OCI-LY1 (cell line): ENCODE data around the gene GOLGA2.

Experiments
- H2AFZ ChIP-seq: fragments of 200-600 bp; sonication (generic), shearing (Covaris generic); 2 replicates; pipeline ENCODE4 v1.6.0; 2014; ENCODE audit warnings: antibody characterized with exemption, mild to moderate bottlenecking, low read length
- H3F3A ChIP-seq: fragments of 200-600 bp; sonication (generic), shearing (Covaris generic); 2 replicates; pipeline ENCODE4 v1.6.0; 2014; ENCODE audit warnings: mild to moderate bottlenecking, antibody characterized with exemption, low read length, moderate library complexity; ENCODE audit not compliant: insufficient read depth
- H3K27ac ChIP-seq: fragments of 200-600 bp; sonication (generic); 2 replicates; pipeline ENCODE4 v1.5.1; 2014; ENCODE audit warnings: low read length, mixed run types, mild to moderate bottlenecking, low read depth; ENCODE audit not compliant: poor library complexity, severe bottlenecking
- H3K27me3 ChIP-seq: fragments of 200-600 bp; sonication (generic); 2 replicates; pipeline ENCODE4 v1.6.0; 2014; ENCODE audit warnings: antibody characterized with exemption, mild to moderate bottlenecking, low read length, moderate library complexity; ENCODE audit not compliant: insufficient read depth
- H3K36me3 ChIP-seq: fragments of 200-600 bp; sonication (generic); 2 replicates; pipeline ENCODE4 v1.6.1; 2014; ENCODE audit warnings: mild to moderate bottlenecking, antibody characterized with exemption, low read length, moderate library complexity, mixed read lengths; ENCODE audit not compliant: insufficient read depth
- H3K4me1 ChIP-seq: fragments of 200-600 bp; sonication (generic); 2 replicates; pipeline ENCODE4 v1.5.1; 2014; ENCODE audit warnings: mild to moderate bottlenecking, low read length, moderate library complexity; ENCODE audit not compliant: insufficient read depth, severe bottlenecking
- H3K4me2 ChIP-seq: fragments of 200-600 bp; sonication (generic), shearing (Covaris generic); 2 replicates; pipeline ENCODE4 v1.6.1; 2014; ENCODE audit warnings: low read length
- H3K4me3 ChIP-seq: fragments of 200-600 bp; sonication (generic); 2 replicates; pipeline ENCODE4 v1.5.1; 2014; ENCODE audit warnings: low read length, low read depth, mild to moderate bottlenecking, mixed read lengths; ENCODE audit not compliant: poor library complexity, severe bottlenecking
- H3K79me2 ChIP-seq: fragments of 200-600 bp; shearing (Covaris generic); 2 replicates; pipeline ENCODE4 v1.6.1; 2016; ENCODE audit warnings: mixed run types, low read length, mixed read lengths; ENCODE audit not compliant: insufficient read depth
- H3K9ac ChIP-seq: fragments of 200-600 bp; sonication (generic), shearing (Covaris generic); 2 replicates; pipeline ENCODE4 v1.6.1; 2014; ENCODE audit warnings: mild to moderate bottlenecking, low read length, mixed read lengths
- H3K9me2 ChIP-seq: fragments of 200-600 bp; sonication (generic), shearing (Covaris generic); 2 replicates; pipeline ENCODE4 v1.6.1; 2014; ENCODE audit warnings: low read depth, mild to moderate bottlenecking, low read length, mixed read lengths
- H3K9me3 ChIP-seq: fragments of 200-600 bp; shearing (Covaris generic); 2 replicates; pipeline ENCODE4 v1.6.1; 2014; ENCODE audit warnings: low read length, mixed read lengths
- H4K20me1 ChIP-seq: fragments of 200-600 bp; sonication (generic), shearing (Covaris generic); 2 replicates; pipeline ENCODE4 v1.6.0; 2016; ENCODE audit warnings: mild to moderate bottlenecking, low read length; ENCODE audit not compliant: insufficient read depth
- EZH2 ChIP-seq: fragments of 200-600 bp; sonication (generic), shearing (Covaris generic); IDR thresholded peaks from 2 replicates; pipeline ENCODE4 v1.8.0; 2017; ENCODE audit warnings: borderline replicate concordance, mixed run types, mild to moderate bottlenecking, antibody characterized with exemption, low read length, moderate library complexity, mixed read lengths
- TF ChIP-seq, protein P1 (sequence below): fragments of 200-600 bp; sonication (generic), shearing (Covaris generic); IDR thresholded peaks from 2 replicates; pipeline ENCODE4 v1.5.1; 2017; ENCODE audit warnings: mild to moderate bottlenecking, antibody characterized with exemption, low read length, moderate library complexity, mixed read lengths

The GOLGA2 gene

DNA sequence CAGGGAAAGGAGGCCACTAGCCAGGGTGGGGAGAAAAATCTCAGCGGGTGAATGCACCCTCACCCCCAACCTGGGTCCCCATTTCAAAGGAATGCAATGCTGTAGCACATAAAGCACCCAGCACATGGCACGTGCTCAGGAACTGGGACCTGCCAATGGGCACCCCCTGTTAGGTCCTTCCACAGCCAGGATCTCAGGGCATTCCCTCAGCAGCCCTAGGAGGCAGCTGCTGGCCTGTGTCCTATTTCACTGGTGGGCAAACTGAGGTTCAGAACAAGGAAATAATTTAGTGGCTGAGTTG is 63.9 kb downstream of the GOLGA2 start:
- no peak overlapping the region for H3K9ac ChIP-seq
- H3K4me2 ChIP-seq: no peak overlapping the region
- H4K20me1 ChIP-seq: no peaks in the 10 kb centered on the region
- peaks cover 24% of the 10 kb centered on the region for H3K27me3 ChIP-seq
- H3F3A ChIP-seq: no peaks in the 10 kb centered on the region
- H3K4me1 ChIP-seq: no peaks in the 10 kb centered on the region
- H3K79me2 ChIP-seq: no peaks in the 10 kb centered on the region
- no peak overlapping the region for H3K4me3 ChIP-seq
- no peaks in the 10 kb centered on the region for H3K36me3 ChIP-seq
- no peak for TF ChIP-seq EZH2
- TF ChIP-seq, protein P1, sequence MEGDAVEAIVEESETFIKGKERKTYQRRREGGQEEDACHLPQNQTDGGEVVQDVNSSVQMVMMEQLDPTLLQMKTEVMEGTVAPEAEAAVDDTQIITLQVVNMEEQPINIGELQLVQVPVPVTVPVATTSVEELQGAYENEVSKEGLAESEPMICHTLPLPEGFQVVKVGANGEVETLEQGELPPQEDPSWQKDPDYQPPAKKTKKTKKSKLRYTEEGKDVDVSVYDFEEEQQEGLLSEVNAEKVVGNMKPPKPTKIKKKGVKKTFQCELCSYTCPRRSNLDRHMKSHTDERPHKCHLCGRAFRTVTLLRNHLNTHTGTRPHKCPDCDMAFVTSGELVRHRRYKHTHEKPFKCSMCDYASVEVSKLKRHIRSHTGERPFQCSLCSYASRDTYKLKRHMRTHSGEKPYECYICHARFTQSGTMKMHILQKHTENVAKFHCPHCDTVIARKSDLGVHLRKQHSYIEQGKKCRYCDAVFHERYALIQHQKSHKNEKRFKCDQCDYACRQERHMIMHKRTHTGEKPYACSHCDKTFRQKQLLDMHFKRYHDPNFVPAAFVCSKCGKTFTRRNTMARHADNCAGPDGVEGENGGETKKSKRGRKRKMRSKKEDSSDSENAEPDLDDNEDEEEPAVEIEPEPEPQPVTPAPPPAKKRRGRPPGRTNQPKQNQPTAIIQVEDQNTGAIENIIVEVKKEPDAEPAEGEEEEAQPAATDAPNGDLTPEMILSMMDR: no peak
- no peaks in the 10 kb centered on the region for H3K9me3 ChIP-seq
- H2AFZ ChIP-seq: no peak overlapping the region
- no peaks in the 10 kb centered on the region for H3K9me2 ChIP-seq
- H3K27ac ChIP-seq: no peak overlapping the region

DNA sequence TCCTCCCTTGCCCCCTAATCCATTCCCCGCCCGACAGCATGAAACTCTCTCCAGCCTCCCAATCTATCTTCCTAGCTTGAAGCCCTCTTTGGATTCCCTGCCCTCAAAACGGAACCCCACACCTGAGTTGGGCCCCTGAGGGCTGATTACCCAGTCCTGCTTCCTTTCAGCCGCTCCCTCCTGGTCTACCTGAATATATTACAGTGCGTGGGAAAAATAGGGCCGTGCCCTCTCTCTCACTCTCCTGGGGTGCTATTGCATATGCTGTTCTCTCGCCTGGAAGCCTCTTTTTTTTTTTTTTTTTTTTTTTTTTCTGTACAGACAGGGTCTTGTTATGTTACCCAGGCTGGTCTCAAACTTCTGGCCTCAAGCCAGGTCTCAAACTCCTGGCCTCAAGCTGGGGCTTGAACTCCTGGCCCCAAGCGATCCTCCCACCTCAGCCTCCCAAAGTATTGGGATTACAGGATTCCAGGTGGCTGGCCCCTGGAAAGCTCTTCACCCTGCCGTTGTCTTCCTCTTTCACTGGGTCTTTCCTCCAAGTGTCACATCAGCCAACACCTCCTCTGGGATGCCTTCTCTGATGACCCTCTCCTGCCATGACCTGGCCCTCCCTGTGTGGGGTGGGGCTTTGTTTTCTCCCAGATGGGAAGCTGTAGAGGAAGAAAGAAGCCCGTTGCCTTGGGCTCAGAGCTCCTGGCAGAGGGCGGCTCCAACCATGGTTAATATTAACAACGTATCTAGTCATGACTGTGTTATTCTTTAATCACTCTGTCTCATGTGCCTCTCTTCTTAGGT is 64.4 kb downstream of the GOLGA2 start:
- no peaks in the 10 kb centered on the region for H4K20me1 ChIP-seq
- H3K9me2 ChIP-seq: no peaks in the 10 kb centered on the region
- H3K4me1 ChIP-seq: no peaks in the 10 kb centered on the region
- TF ChIP-seq, protein P1: no peak
- no peak for TF ChIP-seq EZH2
- H3K36me3 ChIP-seq: no peaks in the 10 kb centered on the region
- H3K4me3 ChIP-seq: no peak overlapping the region
- no peaks in the 10 kb centered on the region for H3F3A ChIP-seq
- no peak overlapping the region for H3K4me2 ChIP-seq
- H3K9me3 ChIP-seq: no peaks in the 10 kb centered on the region
- no peak overlapping the region for H3K27ac ChIP-seq
- peaks cover 19% of the 10 kb centered on the region for H3K27me3 ChIP-seq
- no peak overlapping the region for H2AFZ ChIP-seq
- no peaks in the 10 kb centered on the region for H3K79me2 ChIP-seq
- H3K9ac ChIP-seq: no peak overlapping the region

GRCh38 chr9:128208946-128209669 is 66.7 kb downstream of the GOLGA2 start:
- H3K79me2 ChIP-seq: no peaks in the 10 kb centered on the region
- H3F3A ChIP-seq: no peaks in the 10 kb centered on the region
- no peak overlapping the region for H3K4me3 ChIP-seq
- no peak overlapping the region for H3K4me2 ChIP-seq
- TF ChIP-seq, protein P1: no peak
- no peak for TF ChIP-seq EZH2
- H3K4me1 ChIP-seq: no peaks in the 10 kb centered on the region
- no peak overlapping the region for H3K9ac ChIP-seq
- no peak overlapping the region for H3K27ac ChIP-seq
- H3K36me3 ChIP-seq: no peaks in the 10 kb centered on the region
- H3K27me3 ChIP-seq: peaks cover 36% of the 10 kb centered on the region
- no peaks in the 10 kb centered on the region for H4K20me1 ChIP-seq
- H3K9me2 ChIP-seq: no peaks in the 10 kb centered on the region
- no peaks in the 10 kb centered on the region for H3K9me3 ChIP-seq
- no peak overlapping the region for H2AFZ ChIP-seq
